Mesothelial cell of epicardium (in vitro differentiated cells): Measurements from ENCODE around the gene ANKS1B. TPM values are rescaled to one million over a fixed set of nuclear protein-coding genes. Genes with fewer than 3 reads are reported as not detected.

Experiments
- DNase-seq, 2 experiments: peaks; one replicate each; pipeline ENCODE4 v3.0.0; 2021; ENCODE audit warnings: low spot score in 2 of 2; ENCODE audit not compliant: unreplicated experiment in 2 of 2
- H3K27ac Mint-ChIP-seq: 2 replicates; pipeline ENCODE4 v1.8.0; 2021; ENCODE audit warnings: mixed read lengths
- H3K27me3 Mint-ChIP-seq: 2 replicates; pipeline ENCODE4 v1.8.0; 2021; ENCODE audit warnings: low read depth, mixed read lengths
- H3K36me3 Mint-ChIP-seq: 2 replicates; pipeline ENCODE4 v1.8.0; 2021; ENCODE audit warnings: mixed read lengths
- H3K4me1 Mint-ChIP-seq: 2 replicates; pipeline ENCODE4 v1.8.0; 2021; ENCODE audit warnings: mixed read lengths
- H3K4me3 Mint-ChIP-seq: 2 replicates; pipeline ENCODE4 v1.8.0; 2021; ENCODE audit warnings: mild to moderate bottlenecking, moderate library complexity, mixed read lengths
- H3K9me3 Mint-ChIP-seq: 2 replicates; pipeline ENCODE4 v1.8.0; 2021; ENCODE audit warnings: mixed read lengths
- total RNA-seq: library from RNA; stranded (reverse); gene quantifications from 3 replicates; pipeline ENCODE4 v1.2.1, GENCODE V29; 2021
- TF ChIP-seq, protein P1 (sequence below): fragments of 200-600 bp; sonication (generic); IDR thresholded peaks from one replicate; pipeline ENCODE4 v1.5.0; 2021; ENCODE audit warnings: antibody characterized with exemption; ENCODE audit not compliant: unreplicated experiment

ANKS1B gene
- total RNA-seq, 1 donor from 2014 or later = 8.8 TPM

DNA sequence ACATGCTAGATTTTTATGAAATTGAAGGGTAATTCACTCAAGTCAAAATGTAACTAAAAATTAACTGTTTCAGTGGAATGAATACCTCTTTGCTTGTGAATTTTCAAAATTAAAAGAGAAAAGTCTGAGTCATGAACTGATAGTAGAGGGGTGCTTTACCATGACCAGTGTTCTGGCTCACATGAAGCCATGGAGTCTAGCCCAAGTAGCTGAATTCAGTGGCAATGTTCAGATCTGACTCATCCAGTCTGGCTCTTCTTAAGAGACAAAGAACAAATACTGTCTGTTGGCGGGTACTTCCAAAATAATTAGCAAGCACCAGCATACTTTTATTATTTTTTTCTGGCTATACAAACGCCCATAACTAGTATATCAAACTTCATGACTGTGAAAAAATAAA, 703.5 kb downstream of the ANKS1B start:
- Mint-ChIP-seq H3K36me3 (no peaks in the 10 kb centered on the region), H3K4me3 (no peak overlapping the region), H3K27ac (no peak overlapping the region), H3K4me1 (peaks cover 3% of the 10 kb centered on the region), H3K9me3 (peaks cover 7% of the 10 kb centered on the region), H3K27me3 (no peaks in the 10 kb centered on the region)
- TF ChIP-seq, protein P1, sequence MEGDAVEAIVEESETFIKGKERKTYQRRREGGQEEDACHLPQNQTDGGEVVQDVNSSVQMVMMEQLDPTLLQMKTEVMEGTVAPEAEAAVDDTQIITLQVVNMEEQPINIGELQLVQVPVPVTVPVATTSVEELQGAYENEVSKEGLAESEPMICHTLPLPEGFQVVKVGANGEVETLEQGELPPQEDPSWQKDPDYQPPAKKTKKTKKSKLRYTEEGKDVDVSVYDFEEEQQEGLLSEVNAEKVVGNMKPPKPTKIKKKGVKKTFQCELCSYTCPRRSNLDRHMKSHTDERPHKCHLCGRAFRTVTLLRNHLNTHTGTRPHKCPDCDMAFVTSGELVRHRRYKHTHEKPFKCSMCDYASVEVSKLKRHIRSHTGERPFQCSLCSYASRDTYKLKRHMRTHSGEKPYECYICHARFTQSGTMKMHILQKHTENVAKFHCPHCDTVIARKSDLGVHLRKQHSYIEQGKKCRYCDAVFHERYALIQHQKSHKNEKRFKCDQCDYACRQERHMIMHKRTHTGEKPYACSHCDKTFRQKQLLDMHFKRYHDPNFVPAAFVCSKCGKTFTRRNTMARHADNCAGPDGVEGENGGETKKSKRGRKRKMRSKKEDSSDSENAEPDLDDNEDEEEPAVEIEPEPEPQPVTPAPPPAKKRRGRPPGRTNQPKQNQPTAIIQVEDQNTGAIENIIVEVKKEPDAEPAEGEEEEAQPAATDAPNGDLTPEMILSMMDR = no peak
- DNase-seq = no peak

DNA sequence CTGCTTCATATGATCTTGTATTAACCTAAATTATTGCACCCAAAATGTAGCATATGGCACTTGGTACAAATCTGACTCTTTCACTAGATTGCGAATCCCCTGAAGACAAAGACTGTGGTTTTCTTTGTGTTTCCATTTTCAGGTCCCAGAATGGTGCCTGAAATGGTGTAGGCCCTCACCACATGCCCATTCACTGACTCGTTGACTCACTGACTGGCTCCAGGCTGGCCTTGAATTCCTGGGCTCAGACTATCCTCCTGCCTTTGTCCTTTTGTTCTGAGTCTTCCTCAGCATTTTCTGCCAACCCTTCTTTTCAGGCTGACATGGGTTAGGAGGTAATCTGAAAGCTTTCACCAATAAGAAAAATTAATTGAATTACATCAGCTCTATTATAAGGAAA, 705.8 kb downstream of the ANKS1B start:
- TF ChIP-seq, protein P1 = no peak
- H3K9me3 Mint-ChIP-seq = peaks cover 26% of the 10 kb centered on the region
- no peaks in the 10 kb centered on the region for H3K27me3 Mint-ChIP-seq
- H3K27ac Mint-ChIP-seq = no peak overlapping the region
- no peak for DNase-seq
- peaks cover 3% of the 10 kb centered on the region for H3K4me1 Mint-ChIP-seq
- H3K36me3 Mint-ChIP-seq = no peaks in the 10 kb centered on the region
- no peak overlapping the region for H3K4me3 Mint-ChIP-seq

DNA sequence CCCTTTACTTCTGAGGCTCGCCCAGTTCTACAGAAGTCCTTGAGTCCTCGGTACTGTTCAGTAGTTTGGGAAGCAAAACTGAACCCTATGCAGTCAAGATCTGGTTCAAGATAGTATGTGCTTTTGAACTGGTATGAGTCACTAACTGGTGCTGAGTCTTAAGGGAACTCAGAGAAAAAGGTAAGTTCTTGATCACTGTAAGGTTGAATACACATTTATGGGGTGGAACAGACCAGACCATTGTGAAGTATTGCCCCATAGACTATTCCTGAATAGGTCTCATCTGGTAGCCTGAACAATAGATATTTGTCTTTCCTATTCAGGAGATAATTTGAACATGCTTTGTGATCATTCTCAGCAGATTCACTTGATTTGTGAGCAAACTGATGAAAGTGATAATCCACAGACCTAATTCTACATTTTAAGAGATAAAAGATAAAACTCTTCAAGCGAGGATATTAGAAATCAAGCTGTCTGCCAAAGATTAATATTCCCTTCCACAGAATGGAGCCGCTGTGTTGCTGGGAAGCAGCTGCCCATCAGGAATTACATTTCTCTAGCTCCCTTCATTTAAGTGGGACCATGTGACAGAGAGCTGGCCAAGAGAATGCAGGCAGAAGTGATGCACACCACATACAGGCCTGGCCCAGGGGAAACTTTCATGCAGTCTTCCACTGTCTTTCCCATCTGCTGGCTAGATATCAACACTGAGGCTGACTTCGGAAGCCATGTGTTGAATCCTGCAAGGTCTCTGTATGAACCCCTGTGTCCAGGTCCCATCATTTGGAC, 707.0 kb downstream of the ANKS1B start:
- Mint-ChIP-seq H3K27me3 (no peaks in the 10 kb centered on the region), H3K4me1 (no peaks in the 10 kb centered on the region), H3K27ac (no peak overlapping the region), H3K36me3 (no peaks in the 10 kb centered on the region), H3K4me3 (no peak overlapping the region), H3K9me3 (peaks cover 31% of the 10 kb centered on the region)
- DNase-seq = no peak
- TF ChIP-seq, protein P1 = no peak

DNA sequence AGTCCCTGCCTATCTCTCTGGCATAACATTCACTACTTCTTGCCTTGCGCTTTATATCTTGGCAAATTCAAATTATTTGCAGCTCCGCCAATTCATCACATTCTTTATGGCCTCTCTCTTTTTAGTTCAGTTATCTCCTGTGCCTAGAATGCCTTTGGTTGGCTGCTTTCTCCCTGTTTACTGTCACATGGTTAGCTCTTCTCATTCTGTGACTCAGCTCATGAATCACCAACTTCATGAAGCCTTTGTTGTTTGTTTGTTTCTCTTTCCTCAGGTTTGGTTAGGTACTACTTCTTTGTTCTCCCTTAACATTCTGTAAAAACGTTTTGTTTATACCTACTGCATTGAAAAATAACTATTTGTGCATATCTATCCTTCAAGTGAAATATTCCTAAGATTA, 713.7 kb downstream of the ANKS1B start:
- H3K4me1 Mint-ChIP-seq = no peaks in the 10 kb centered on the region
- no peak for DNase-seq
- peaks cover 31% of the 10 kb centered on the region for H3K9me3 Mint-ChIP-seq
- no peak overlapping the region for H3K4me3 Mint-ChIP-seq
- no peak overlapping the region for H3K27ac Mint-ChIP-seq
- no peaks in the 10 kb centered on the region for H3K27me3 Mint-ChIP-seq
- TF ChIP-seq, protein P1 = no peak
- H3K36me3 Mint-ChIP-seq = no peaks in the 10 kb centered on the region

DNA sequence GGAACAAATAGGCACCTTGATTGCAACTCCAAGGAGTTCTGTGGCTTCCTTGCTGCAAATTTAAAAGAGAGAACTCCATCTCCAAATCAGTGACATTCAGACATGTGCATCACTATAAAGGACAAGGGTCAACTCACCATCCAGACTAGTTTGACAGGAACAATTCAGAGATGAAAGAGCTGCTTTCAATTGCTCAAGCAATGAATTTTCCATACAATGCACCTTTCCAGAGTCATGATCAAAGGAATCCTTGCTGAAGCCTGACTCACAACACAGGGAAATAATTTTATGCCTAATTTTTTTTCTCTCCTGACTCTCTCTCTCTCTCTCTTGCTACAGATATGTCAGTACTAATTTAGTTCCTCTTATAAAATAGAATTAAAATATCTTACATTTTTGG, 717.7 kb downstream of the ANKS1B start:
- Mint-ChIP-seq H3K9me3 (peaks cover 14% of the 10 kb centered on the region), H3K27me3 (no peaks in the 10 kb centered on the region), H3K4me3 (no peak overlapping the region), H3K4me1 (no peaks in the 10 kb centered on the region), H3K36me3 (no peaks in the 10 kb centered on the region), H3K27ac (no peak overlapping the region)
- TF ChIP-seq, protein P1 = no peak
- DNase-seq = no peak
